GM19463 (cell line): ENCODE data around the gene UNC79.
"Not testable (repeated sequence)": the region's sequence is repeated elsewhere in the genome, so short reads cannot be mapped to it uniquely, and the experiment has no call there.

ENCODE experiments used
- ATAC-seq: cut with Tn5 transposase; IDR thresholded peaks from one replicate; pipeline ENCODE4 v1.9.1; 2021; ENCODE audit warnings: mild to moderate bottlenecking, moderate library complexity; ENCODE audit not compliant: unreplicated experiment

UNC79 gene

DNA sequence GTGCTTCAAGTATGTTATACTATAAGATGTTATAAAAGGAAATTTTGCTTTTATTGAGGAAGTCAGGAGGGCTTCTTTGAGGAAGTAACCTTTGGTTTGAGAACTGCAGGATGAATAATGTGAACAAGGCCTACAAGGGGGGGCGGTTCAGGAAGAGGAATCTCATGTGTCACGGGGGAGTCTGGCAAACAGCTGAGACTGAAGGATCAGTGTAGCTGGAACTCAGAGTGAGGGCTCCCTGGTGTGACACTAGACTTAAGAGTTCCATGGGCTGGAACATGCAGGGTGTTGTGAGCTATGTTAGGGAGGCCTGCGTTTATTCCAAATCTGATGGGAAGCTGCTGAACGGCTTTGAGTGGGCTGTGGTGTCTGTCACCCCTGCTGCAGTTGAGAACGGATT is 62.3 kb downstream of the UNC79 start:
- no peak for ATAC-seq

GRCh38 chr14:93493622-93494021 is 62.9 kb downstream of the UNC79 start:
- not testable (repeated sequence) for ATAC-seq

DNA sequence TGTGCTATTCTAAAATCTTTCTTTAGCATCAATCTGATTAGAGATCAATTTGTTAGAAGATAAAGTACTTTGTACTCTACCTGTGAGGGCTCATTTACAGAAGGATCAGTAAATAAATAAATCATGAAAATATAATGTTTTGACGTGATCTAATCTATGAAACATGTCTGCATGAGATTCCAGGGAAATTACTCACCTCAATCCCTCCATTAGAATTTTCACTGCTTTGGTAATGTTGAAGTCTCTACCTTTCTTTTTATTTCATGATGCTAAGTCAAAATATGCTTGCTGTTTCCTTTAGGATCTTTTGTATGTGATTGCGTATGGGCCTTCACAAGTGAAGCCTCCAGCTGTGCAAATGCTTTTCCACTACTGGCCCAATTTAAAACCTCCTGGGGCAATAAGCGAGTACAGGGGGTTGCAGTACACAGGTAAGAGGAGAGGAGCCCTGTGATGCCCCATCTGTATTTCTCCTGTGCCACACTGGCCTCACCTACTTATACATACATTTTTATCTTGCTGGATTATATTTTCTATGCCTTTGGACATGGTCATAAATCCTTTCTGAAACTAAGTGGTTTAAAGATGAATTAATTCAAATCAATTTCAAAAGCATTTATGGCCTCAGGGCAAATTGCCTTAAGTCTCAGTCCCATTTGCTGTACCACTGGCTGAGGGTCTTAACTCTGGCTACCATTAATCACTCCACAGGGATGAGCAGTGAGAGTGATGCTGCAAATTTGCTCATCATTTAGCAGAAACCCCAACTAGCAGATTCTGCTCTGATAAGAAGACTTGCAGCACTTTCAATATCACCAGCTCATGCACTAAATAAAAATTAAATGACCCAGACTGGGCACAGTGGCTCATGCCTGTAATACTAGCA is 66.4 kb downstream of the UNC79 start:
- no peak for ATAC-seq

GRCh38 chr14:93510056-93510455 is 79.3 kb downstream of the UNC79 start:
- no peak for ATAC-seq

- no peak for ATAC-seq
Observed at GRCh38 chr14:93511001-93511400, 80.3 kb downstream of the UNC79 start.

DNA sequence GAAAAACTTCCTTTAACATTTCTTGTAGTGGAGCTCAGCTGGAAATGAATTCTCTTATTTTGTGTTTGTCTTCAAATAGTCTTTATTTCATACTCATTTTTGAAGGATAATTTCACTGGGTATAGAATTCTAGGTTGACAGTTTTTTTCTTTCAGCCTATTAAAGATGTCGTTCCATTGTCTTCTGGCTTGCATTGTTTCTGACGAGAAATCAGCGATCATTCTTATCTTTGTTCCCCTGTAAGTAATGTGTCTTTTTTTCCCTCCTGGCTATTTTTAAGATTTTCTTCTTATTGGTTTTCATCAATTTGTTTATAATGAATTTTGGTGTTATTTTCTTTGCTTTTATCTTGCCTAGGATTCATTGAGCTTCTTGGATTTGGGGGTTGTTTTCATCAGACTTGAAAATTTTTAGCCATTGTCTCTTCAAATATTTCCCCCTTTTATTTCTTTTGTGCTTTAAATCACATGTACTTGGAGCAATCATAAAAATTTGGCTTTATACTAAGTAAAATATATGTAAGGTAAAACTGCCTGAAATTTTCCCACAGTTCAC is 89.4 kb downstream of the UNC79 start:
- ATAC-seq, result no peak

DNA sequence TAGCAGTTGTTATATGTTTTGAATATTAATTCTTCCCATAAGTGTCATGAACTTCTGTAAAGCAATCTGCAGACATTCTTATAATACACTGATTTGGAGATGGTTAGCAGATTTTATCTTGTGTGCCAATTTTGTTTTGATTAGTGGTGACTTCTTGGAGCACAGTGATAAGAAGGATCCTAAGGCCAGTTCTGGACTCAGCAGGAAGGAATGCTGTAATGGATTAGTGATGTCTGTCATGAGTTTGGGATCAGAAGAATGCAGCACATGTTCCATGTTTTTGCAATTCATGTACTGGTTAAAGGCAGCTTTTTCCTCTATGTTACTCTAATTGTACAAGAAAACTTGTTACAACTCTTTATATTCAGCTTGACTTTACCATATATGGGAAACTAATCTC is 91.5 kb downstream of the UNC79 start:
- no peak for ATAC-seq

GRCh38 chr14:93525216-93525615 is 94.5 kb downstream of the UNC79 start:
- not testable (repeated sequence) for ATAC-seq

GRCh38 chr14:93525696-93526451 is 95.1 kb downstream of the UNC79 start:
- no peak for ATAC-seq

DNA sequence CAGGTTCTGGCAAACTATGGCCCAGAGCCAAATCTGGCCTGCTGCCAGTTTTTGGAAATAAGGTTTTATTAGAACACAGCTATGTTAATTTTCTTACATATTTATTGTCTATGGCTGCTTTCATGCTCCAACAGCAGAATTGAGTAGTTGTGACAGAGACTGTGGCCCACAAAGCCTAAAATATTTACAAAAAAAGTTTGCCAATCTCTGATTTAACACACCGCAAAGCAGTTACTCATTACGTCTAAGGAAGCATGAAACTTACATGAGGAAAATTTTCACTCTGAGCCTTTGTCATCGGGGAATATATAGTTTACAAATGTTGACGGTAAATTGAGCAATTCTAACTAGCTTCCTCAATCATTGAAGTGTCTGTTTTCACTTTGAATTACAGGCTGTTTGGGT is 96.5 kb downstream of the UNC79 start:
- peak; percentile 48 for ATAC-seq

GRCh38 chr14:93528884-93529558 is 98.3 kb downstream of the UNC79 start:
- no peak for ATAC-seq

- ATAC-seq, result no peak
Observed at GRCh38 chr14:93531644-93532043, 100.9 kb downstream of the UNC79 start.

DNA sequence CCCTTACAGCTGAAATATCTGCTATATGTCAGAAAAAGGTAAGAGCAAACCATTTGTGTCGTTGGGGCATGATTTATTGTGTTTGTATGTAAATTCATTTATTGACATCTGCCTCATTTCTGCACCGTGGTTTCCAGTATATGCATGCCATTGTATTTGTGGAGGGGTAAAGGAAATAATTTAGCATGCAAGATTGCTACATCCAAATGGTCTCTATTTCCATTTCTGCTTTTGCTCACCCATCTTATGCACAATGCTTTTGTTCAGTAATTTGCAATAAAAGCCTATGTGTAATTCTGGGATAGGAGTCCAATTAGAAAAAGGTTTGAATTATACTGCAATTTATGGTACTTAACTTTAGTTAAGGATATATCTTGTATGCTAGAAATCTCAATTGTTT is 101.8 kb downstream of the UNC79 start:
- ATAC-seq, result no peak

DNA sequence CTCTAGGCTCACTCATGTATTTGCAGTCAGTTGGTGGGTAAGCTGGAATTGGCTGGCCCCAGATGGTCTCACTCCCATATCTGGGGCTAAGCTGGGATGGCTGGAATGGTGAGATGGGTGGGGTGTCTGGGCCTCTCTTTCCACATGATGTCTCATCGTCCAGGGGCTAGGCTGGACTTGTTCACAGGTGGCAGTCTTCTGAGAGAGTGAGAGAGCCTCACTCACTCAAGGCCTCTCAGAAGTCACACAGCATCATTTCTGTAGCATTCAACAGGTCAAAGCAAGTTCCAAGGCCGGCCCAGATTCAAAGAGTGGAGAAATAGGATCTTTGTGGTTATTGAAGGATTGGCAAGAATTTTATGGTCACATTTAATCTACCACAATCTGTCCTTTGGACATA is 102.7 kb downstream of the UNC79 start:
- peak; percentile 48 for ATAC-seq

DNA sequence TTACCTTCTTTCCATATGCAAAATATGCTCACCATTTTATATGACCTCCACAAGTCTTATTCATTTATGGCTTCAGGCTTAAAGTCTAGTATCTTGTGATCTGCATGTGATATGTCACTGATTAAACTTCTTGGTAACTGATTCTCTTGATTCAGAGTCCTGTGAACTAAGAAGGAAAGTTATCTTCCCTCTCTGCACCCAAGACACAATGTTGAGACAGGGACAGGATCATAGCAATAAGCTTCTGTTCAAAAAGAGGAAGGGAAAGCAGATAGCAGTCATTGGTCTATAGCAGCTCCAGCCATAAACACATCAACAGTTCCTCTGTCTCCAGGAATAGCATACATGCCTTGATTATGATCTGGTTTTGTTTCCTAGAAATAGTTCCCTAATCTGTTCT is 103.1 kb downstream of the UNC79 start:
- ATAC-seq, result peak; percentile 91

DNA sequence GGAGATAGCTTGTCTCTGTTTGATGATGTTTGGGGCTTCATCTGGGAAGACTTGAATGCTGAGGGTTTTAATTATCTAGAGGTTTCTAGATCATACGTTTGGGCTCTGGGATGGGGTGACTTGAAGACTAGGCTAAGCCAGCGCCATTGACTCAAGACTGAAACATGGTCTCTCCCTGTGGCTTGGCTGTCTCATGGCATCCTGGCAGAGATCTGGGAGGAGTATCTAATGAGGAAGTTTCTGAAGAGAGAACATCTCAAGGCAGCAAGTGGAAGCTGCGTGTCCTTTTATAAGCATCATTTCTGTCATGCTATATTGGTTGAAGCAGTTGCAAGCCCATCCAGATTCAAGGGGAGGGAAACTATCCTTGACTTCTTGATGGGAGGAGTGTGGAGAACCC is 104.8 kb downstream of the UNC79 start:
- no peak for ATAC-seq

DNA sequence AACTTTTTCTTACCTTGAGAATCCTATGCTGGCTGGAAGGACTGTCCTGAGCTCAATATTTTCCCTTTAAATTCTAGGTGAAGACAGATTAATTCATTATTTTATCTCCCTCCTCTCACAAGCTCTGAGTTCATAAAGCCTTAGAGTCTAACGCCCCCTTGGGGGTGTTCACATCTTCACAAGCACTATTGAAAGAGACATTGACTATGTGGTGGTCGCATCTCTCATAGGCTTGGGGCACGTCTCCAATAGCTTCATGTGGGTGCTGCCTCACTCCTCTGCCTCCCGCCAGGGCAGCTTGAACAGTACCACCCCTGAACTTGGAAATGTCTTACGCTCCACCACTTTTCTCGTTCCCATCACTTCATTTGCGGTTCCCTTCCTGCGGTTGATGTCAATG is 106.2 kb downstream of the UNC79 start:
- ATAC-seq, result no peak

DNA sequence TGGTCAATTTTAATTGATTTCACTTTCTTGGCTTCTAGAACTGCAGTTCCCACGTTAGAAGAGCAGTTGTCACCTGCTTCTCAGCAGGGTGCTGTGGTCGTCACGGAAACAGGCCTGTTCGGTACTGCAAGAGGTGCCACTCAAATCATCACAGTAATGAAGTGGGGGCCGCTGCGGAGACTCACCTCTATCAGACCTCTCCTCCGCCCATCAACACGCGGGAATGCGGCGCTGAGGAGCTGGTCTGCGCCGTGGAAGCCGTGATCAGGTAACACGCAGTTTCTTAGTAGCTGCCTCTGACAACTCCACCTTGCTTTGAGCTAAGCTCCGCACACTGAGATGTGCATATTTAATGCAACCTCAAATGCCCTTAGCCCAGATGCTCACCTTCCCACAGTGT is 107.2 kb downstream of the UNC79 start:
- ATAC-seq, result no peak

DNA sequence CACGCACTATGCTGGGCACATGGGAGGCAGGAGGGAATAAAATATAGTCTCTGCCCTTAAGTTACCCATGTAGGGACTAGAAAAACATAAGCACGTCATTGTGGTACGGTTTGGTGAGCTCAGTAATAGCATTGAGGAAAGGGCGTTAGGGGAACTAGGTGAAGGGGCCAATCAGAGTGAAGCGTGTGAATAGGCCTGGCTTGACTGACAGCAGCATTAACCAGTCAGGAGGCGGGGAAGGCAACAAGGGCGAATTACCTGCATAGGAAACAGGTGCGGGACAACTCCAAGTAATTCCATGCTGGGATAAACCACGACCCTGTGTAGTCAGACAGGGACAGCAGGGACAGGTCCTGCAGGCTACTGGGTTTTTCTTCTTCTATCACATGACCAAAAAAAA is 107.7 kb downstream of the UNC79 start:
- no peak for ATAC-seq

DNA sequence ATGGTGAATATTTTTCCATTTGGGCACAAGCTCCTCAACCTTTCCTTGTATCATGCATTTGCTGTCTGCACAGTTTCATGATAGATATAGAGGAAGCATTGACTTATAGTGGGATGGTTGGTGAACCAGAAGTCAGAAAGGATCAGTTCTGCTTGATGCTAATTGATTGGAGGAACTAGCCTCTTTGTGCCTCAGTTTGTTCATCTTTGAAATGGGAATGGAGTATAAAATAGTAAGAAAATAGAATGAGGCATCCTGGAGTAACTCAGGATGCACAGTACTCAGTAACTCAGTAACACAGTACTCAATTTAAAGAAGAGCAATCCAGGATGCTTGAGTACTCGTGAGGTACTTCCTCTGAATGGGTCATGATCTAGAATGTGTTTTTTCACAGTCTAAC is 109.5 kb downstream of the UNC79 start:
- ATAC-seq, result no peak

DNA sequence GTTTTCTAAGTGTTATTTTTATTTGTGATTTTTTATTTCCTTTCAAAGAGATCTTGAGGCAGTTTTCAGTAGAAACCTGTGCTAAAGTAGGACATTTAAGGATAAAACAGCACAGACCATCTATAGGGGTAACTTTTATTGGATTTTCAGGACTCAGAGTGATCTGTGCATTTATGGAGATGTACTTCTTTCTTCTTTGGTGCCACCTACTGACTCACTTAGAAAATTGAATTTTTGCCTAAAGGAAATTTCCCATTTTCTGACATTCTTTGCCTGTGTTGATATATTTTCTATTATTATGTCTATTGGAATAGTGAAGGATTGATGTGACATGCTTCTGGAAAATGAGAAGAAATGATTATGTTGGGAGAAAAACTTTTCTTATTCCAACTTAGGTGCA is 113.0 kb downstream of the UNC79 start:
- no peak for ATAC-seq
